GM19025 (cell line): ENCODE results near the gene ITGA2.
"Not testable (repeated sequence)": the region's sequence is repeated elsewhere in the genome, so short reads cannot be mapped to it uniquely, and the experiment has no call there.

Experiments
- ATAC-seq: cut with Tn5 transposase; IDR thresholded peaks from one replicate; pipeline ENCODE4 v1.9.1; 2021; ENCODE audit warnings: mild to moderate bottlenecking, low read depth, moderate library complexity; ENCODE audit not compliant: unreplicated experiment

Gene ITGA2

GRCh38 chr5:53091289-53091688 is 102.1 kb downstream of the ITGA2 start:
- no peak for ATAC-seq

GRCh38 chr5:53092242-53092641 is 103.1 kb downstream of the ITGA2 start:
- ATAC-seq: no peak

- ATAC-seq: no peak
Measured at GRCh38 chr5:53095217-53095616, 106.1 kb downstream of the ITGA2 start.

- peak; percentile 62 for ATAC-seq
Measured at GRCh38 chr5:53095931-53096525, 106.9 kb downstream of the ITGA2 start.

- ATAC-seq: no peak
Measured at GRCh38 chr5:53099546-53099945, 110.4 kb downstream of the ITGA2 start.

- no peak for ATAC-seq
Measured at GRCh38 chr5:53100606-53101005, 111.5 kb downstream of the ITGA2 start.

GRCh38 chr5:53105611-53106300 is 116.6 kb downstream of the ITGA2 start:
- ATAC-seq: no peak

- peak; percentile 1 for ATAC-seq
Measured at GRCh38 chr5:53109056-53109442, 119.9 kb downstream of the ITGA2 start.

GRCh38 chr5:53109443-53110127 is 120.4 kb downstream of the ITGA2 start, which contains the start of gene MOCS2:
Gene MOCS2 (minus strand): TSS chr5:53109757. CDS start chr5:53107174, 2,583 bp downstream.
- peak; percentile 97 for ATAC-seq

GRCh38 chr5:53110156-53110555 is 121.0 kb downstream of the ITGA2 start:
- ATAC-seq: peak; percentile 5

- ATAC-seq: no peak
Measured at GRCh38 chr5:53111139-53111538, 122.0 kb downstream of the ITGA2 start.

GRCh38 chr5:53112307-53112706 is 123.2 kb downstream of the ITGA2 start:
- ATAC-seq: not testable (repeated sequence)

- no peak for ATAC-seq
Measured at GRCh38 chr5:53112909-53113308, 123.8 kb downstream of the ITGA2 start.

- ATAC-seq: no peak
Measured at GRCh38 chr5:53113947-53114346, 124.8 kb downstream of the ITGA2 start.

GRCh38 chr5:53114988-53115387 is 125.8 kb downstream of the ITGA2 start:
- no peak for ATAC-seq

GRCh38 chr5:53116597-53116996 is 127.4 kb downstream of the ITGA2 start:
- no peak for ATAC-seq

GRCh38 chr5:53118879-53119278 is 129.7 kb downstream of the ITGA2 start:
- ATAC-seq: no peak

- no peak for ATAC-seq
Measured at GRCh38 chr5:53120165-53120564, 131.0 kb downstream of the ITGA2 start.

GRCh38 chr5:53123702-53124101 is 134.6 kb downstream of the ITGA2 start:
- no peak for ATAC-seq

- no peak for ATAC-seq
Measured at GRCh38 chr5:53126521-53126920, 137.4 kb downstream of the ITGA2 start.

GRCh38 chr5:53127107-53127506 is 138.0 kb downstream of the ITGA2 start:
- ATAC-seq: no peak

- ATAC-seq: no peak
Measured at GRCh38 chr5:53128481-53128880, 139.3 kb downstream of the ITGA2 start.
